Liver (tissue), 9 donors: ENCODE measurements around the gene SERPINA9. TPM values are rescaled to one million over a fixed set of nuclear protein-coding genes. Genes with fewer than 3 reads are reported as not detected.
A peak's percentile ranks its signal among the peaks of the same experiment; 100 is the strongest.

Source experiments
- DNase-seq: peaks from one replicate; pipeline ENCODE4 v3.0.0-alpha.2; 2017; ENCODE audit warnings: low spot score
- H3K27ac ChIP-seq, 2 donors: one replicate each; pipeline ENCODE4 v1.7.0; 2013; ENCODE audit warnings: inconsistent platforms in 2 of 2, low read length in 2 of 2, control low read depth in 1 of 2, low read depth in 1 of 2, mild to moderate bottlenecking in 1 of 2
- H3K27me3 ChIP-seq, 4 donors: one replicate each; pipeline versions ENCODE4 v1.6.1 to v1.7.0; 2013; ENCODE audit warnings: low read length in 3 of 4, inconsistent platforms in 1 of 4, mild to moderate bottlenecking in 1 of 4, moderate library complexity in 1 of 4; ENCODE audit not compliant: control insufficient read depth in 4 of 4, insufficient read depth in 4 of 4
- H3K36me3 ChIP-seq, 4 donors: one replicate each; pipeline versions ENCODE4 v1.6.1 to v1.7.0; 2013; ENCODE audit warnings: low read length in 3 of 4, mild to moderate bottlenecking in 3 of 4, low read depth in 1 of 4, moderate library complexity in 1 of 4; ENCODE audit not compliant: control insufficient read depth in 4 of 4, insufficient read depth in 3 of 4
- H3K4me1 ChIP-seq, 4 donors: one replicate each; pipeline versions ENCODE4 v1.6.1 to v1.7.0; 2013; ENCODE audit warnings: low read length in 3 of 4, mild to moderate bottlenecking in 3 of 4, moderate library complexity in 1 of 4; ENCODE audit not compliant: control insufficient read depth in 4 of 4, insufficient read depth in 4 of 4
- H3K4me3 ChIP-seq, 3 donors: one replicate each; pipeline versions ENCODE4 v1.6.1 to v1.7.0; 2013; ENCODE audit warnings: low read length in 3 of 3, control low read depth in 1 of 3, low read depth in 1 of 3, mild to moderate bottlenecking in 1 of 3
- H3K9ac ChIP-seq, 2 donors: one replicate each; pipeline ENCODE4 v1.7.0; 2013; ENCODE audit warnings: low read length in 2 of 2, mild to moderate bottlenecking in 2 of 2, moderate library complexity in 2 of 2, control low read depth in 1 of 2, low read depth in 1 of 2
- H3K9me3 ChIP-seq, 4 donors: one replicate each; pipeline versions ENCODE4 v1.6.1 to v1.7.0; 2013; ENCODE audit warnings: low read length in 3 of 4; ENCODE audit not compliant: control insufficient read depth in 4 of 4
- EGR1 ChIP-seq, 2 donors: IDR thresholded peaks; 2 replicates each; pipeline ENCODE4 v1.6.1; 2016 to 2018; ENCODE audit warnings: antibody characterized with exemption in 2 of 2, low read depth in 2 of 2
- GABPA ChIP-seq, 2 donors: IDR thresholded peaks in 1 of 2; conservative IDR thresholded peaks in 1 of 2; 2 replicates each; pipeline ENCODE4 v1.6.1; 2016; ENCODE audit warnings: antibody characterized with exemption in 2 of 2, mild to moderate bottlenecking in 1 of 2, moderate library complexity in 1 of 2
- HNF4A ChIP-seq, 2 donors: conservative IDR thresholded peaks; 2 replicates each; pipeline ENCODE4 v1.6.1; 2016; ENCODE audit warnings: antibody characterized with exemption in 2 of 2, mild to moderate bottlenecking in 2 of 2
- JUND ChIP-seq, 2 donors: IDR thresholded peaks; 2 replicates each; pipeline ENCODE4 v1.6.1; 2016; ENCODE audit warnings: antibody characterized with exemption in 2 of 2
- RXRA ChIP-seq, 2 donors: IDR thresholded peaks; 2 replicates each; pipeline ENCODE4 v1.6.1; 2017 to 2018; ENCODE audit warnings: antibody characterized with exemption in 2 of 2, mild to moderate bottlenecking in 1 of 2
- SP1 ChIP-seq: IDR thresholded peaks from 2 replicates; pipeline ENCODE4 v1.6.1; 2018; ENCODE audit warnings: antibody characterized with exemption, mild to moderate bottlenecking
- TAF1 ChIP-seq: conservative IDR thresholded peaks from 2 replicates; pipeline ENCODE4 v1.6.1; 2016; ENCODE audit warnings: antibody characterized with exemption, mild to moderate bottlenecking
- YY1 ChIP-seq: IDR thresholded peaks from 2 replicates; pipeline ENCODE4 v1.6.1; 2016; ENCODE audit warnings: antibody characterized with exemption, mild to moderate bottlenecking
- WGBS: extraction: QIAGEN DNeasy Blood & Tissue Kit; methylation state at CpG from one replicate; pipeline ENCODE4 v1.1.7; 2013; 5-methylcytosine and 5-hydroxymethylcytosine counted together
- polyA plus RNA-seq, 2 donors: library from polyadenylated mRNA; stranded (reverse) in 1 of 2; unstranded in 1 of 2; fragments of 200-250 nt in 1 of 2; fragments of >200 nt in 1 of 2; fragmentation: Nextera tagmentation in 1 of 2; extraction: Ambion mirVana in 1 of 2; gene quantifications; one replicate each; pipeline versions ENCODE4 v1.2.1 to v1.2.3, GENCODE V29; 2013 to 2015
- total RNA-seq, 2 donors: library from RNA; depleted of rRNA; stranded (reverse); fragments of >200 nt; gene quantifications; one replicate each; pipeline ENCODE4 v1.2.3, GENCODE V29; 2014
- TF ChIP-seq, protein P1 (sequence below): IDR thresholded peaks from 2 replicates; pipeline ENCODE4 v1.6.1; 2016; ENCODE audit warnings: antibody characterized with exemption
- TF ChIP-seq, protein P2 (sequence below): IDR thresholded peaks from 2 replicates; pipeline ENCODE4 v1.6.1; 2016; ENCODE audit warnings: antibody characterized with exemption
- TF ChIP-seq, protein P3 (sequence below): IDR thresholded peaks from 2 replicates; pipeline ENCODE4 v1.6.1; 2016; ENCODE audit warnings: antibody characterized with exemption, mild to moderate bottlenecking
- TF ChIP-seq, protein P4 (sequence below): fragments of 150-350 bp; IDR thresholded peaks from 2 replicates; pipeline ENCODE4 v1.5.1; 2017; ENCODE audit warnings: improper control_type of control experiment, low read depth, low read length; ENCODE audit not compliant: missing input control
- donor health status: healthy.
- donor health status: healthy.
- donor health status: healthy.
- donor health status: healthy.
- donor health status: healthy.

Gene SERPINA9
- total and polyA plus RNA-seq, 4 donors, result not detected

DNA sequence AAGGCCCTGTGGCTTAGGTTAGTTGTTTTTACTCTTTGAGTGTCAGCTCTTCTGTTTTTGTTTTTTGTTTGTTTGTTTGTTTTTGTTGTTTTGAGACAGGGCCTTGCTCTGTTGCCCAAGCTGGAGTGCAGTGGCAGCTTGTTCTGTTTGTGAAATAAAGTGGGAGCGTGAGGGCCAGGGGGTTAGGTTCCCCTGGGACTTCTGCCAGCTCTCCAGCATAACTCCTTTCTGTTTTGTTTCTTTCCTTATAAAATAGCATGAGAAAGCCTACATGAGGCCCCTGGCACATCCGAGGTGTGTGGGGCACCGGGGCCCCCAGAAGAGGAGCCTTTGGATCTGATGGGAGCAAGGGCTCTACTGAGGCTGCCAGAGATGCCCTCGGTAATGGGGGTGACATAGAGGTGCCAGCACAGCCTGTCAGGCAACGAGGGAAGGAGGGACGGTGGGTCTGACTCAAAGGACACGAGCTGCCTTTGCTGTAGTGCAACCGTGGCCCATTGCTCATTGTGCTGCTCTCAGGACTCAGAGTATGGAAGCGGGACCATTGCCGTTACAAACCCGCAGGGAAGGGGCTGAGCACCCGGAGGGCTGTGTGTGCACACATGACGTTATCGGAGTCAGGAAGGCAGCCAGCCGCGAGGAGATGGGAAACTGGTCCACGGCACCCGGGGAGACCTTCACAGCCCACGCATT, 14.3 kb downstream of the SERPINA9 start:
- DNase-seq, result peak; percentile 24
- Histone ChIP-seq H3K27ac (no peak overlapping the region), H3K4me3 (no peak overlapping the region), H3K36me3 (no peaks in the 10 kb centered on the region), H3K9me3 (no peaks in the 10 kb centered on the region), H3K27me3 (no peaks in the 10 kb centered on the region), H3K9ac (no peak overlapping the region), H3K4me1 (peaks cover 4 to 29% (median 16%) of the 10 kb centered on the region in 4 donors)
- WGBS, result 91% methylated on average over 19 of the region's 19 CpGs
- no peak for TF ChIP-seq HNF4A (conservative IDR thresholded peaks at IDR 0.05)
- TF ChIP-seq EGR1 (IDR thresholded peaks at IDR 0.05; ENCODE audit: low read depth in 2 of 2), result no peak
- no peak for TF ChIP-seq GABPA (IDR thresholded peaks at IDR 0.05 in 1 of 2, conservative IDR thresholded peaks at IDR 0.05 in 1 of 2)
- no peak for TF ChIP-seq RXRA (IDR thresholded peaks at IDR 0.05)
- TF ChIP-seq, protein P1, sequence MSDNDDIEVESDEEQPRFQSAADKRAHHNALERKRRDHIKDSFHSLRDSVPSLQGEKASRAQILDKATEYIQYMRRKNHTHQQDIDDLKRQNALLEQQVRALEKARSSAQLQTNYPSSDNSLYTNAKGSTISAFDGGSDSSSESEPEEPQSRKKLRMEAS, result no peak
- TF ChIP-seq JUND (IDR thresholded peaks at IDR 0.05), result no peak

DNA sequence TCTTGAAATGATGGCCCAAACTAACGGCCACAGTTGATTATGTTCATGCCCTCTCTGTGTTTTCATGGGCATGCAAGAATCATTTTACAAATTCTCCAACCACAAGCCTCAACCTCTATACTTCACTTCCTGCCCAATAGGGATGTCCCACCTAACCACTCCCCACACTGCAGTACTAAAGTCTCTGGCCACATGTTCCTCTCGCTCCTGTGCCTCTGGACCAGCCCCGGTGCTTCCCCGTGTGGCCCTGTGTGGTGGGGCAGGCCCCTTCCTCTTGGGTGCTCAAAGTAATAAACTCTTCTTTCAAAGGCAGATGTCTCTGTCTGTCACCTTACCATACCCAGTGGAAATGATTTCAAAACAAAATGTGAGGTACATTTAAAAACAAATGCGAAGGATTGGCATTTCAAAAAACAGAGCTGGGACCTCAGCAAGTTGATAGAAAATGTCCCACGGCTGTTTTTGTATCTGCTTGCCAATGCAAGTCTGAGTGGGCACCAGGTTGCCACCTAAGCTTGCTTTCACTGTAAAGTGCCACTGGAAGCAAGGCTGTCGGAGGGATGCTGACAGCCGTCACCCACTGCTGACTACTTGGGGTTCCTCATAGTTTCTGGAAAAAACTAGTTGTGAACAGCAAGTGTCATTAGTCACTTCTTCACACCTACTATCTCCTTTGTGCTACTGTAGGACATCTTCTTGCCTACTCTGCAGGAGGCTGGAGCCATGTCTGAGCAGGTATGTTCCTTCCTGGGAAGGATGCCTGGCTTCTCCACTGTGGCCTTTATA, 15.2 kb downstream of the SERPINA9 start:
- WGBS, result 77% methylated on average over 8 of the region's 8 CpGs
- TF ChIP-seq, protein P2, sequence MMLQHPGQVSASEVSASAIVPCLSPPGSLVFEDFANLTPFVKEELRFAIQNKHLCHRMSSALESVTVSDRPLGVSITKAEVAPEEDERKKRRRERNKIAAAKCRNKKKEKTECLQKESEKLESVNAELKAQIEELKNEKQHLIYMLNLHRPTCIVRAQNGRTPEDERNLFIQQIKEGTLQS, result no peak
- TF ChIP-seq, protein P3, sequence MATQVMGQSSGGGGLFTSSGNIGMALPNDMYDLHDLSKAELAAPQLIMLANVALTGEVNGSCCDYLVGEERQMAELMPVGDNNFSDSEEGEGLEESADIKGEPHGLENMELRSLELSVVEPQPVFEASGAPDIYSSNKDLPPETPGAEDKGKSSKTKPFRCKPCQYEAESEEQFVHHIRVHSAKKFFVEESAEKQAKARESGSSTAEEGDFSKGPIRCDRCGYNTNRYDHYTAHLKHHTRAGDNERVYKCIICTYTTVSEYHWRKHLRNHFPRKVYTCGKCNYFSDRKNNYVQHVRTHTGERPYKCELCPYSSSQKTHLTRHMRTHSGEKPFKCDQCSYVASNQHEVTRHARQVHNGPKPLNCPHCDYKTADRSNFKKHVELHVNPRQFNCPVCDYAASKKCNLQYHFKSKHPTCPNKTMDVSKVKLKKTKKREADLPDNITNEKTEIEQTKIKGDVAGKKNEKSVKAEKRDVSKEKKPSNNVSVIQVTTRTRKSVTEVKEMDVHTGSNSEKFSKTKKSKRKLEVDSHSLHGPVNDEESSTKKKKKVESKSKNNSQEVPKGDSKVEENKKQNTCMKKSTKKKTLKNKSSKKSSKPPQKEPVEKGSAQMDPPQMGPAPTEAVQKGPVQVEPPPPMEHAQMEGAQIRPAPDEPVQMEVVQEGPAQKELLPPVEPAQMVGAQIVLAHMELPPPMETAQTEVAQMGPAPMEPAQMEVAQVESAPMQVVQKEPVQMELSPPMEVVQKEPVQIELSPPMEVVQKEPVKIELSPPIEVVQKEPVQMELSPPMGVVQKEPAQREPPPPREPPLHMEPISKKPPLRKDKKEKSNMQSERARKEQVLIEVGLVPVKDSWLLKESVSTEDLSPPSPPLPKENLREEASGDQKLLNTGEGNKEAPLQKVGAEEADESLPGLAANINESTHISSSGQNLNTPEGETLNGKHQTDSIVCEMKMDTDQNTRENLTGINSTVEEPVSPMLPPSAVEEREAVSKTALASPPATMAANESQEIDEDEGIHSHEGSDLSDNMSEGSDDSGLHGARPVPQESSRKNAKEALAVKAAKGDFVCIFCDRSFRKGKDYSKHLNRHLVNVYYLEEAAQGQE, result no peak
- Histone ChIP-seq H3K27ac (no peak overlapping the region), H3K4me3 (no peak overlapping the region), H3K27me3 (no peaks in the 10 kb centered on the region), H3K36me3 (no peaks in the 10 kb centered on the region), H3K9ac (no peak overlapping the region), H3K9me3 (no peaks in the 10 kb centered on the region), H3K4me1 (peaks cover 4 to 29% (median 16%) of the 10 kb centered on the region in 4 donors)
- peak; percentile 25 for DNase-seq

DNA sequence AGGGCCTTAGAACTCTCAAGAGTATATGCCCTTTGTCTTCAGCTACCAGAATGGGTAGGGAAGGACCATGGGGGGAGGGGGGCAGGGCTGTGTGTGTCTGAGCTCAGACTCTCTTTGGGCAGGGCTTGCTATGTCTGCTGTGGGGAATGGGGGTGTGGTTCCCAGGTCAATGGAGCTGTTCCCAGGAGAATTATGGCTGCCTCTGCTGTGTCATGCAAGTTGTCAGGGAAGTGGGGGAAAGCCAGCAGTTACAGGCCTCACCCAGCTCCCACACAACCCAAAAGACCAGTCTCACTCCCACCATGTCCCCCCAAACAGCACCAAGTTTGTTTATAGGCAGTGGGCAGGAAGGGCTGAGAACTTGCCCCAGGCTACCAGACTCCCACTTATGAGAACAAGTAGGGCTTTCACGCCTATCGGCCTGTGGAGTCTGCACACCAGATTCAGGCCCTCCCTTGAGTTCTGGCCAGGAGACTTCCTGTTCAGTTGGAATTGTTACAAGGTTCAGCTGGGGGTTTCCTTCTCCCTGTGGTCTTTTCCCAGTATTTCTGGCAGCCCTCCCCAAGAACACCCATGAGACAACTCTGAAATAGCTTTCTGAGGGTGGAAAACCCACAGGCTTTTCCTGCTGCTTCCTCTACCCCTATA, 17.3 kb downstream of the SERPINA9 start:
- WGBS, result 48% methylated on average over 2 of the region's 2 CpGs
- Histone ChIP-seq H3K4me3 (no peak overlapping the region), H3K27me3 (no peaks in the 10 kb centered on the region), H3K27ac (no peak overlapping the region), H3K36me3 (no peaks in the 10 kb centered on the region), H3K9me3 (no peaks in the 10 kb centered on the region), H3K9ac (no peak overlapping the region), H3K4me1 (peaks cover 4 to 27% (median 16%) of the 10 kb centered on the region in 4 donors)
- DNase-seq, result no peak
- TF ChIP-seq RXRA (IDR thresholded peaks at IDR 0.05) (no peak), EGR1 (IDR thresholded peaks at IDR 0.05; ENCODE audit: low read depth in 2 of 2) (no peak), SP1 (no peak), HNF4A (conservative IDR thresholded peaks at IDR 0.05) (no peak), TAF1 (no peak), YY1 (no peak)
- TF ChIP-seq, protein P2, result no peak
- TF ChIP-seq, protein P4, sequence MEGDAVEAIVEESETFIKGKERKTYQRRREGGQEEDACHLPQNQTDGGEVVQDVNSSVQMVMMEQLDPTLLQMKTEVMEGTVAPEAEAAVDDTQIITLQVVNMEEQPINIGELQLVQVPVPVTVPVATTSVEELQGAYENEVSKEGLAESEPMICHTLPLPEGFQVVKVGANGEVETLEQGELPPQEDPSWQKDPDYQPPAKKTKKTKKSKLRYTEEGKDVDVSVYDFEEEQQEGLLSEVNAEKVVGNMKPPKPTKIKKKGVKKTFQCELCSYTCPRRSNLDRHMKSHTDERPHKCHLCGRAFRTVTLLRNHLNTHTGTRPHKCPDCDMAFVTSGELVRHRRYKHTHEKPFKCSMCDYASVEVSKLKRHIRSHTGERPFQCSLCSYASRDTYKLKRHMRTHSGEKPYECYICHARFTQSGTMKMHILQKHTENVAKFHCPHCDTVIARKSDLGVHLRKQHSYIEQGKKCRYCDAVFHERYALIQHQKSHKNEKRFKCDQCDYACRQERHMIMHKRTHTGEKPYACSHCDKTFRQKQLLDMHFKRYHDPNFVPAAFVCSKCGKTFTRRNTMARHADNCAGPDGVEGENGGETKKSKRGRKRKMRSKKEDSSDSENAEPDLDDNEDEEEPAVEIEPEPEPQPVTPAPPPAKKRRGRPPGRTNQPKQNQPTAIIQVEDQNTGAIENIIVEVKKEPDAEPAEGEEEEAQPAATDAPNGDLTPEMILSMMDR, result no peak
- TF ChIP-seq, protein P3, result no peak
- TF ChIP-seq, protein P1, result no peak
